Aorta (tissue), 5 donors: ENCODE measurements around the gene SPTBN4. TPM values are rescaled to one million over a fixed set of nuclear protein-coding genes. Genes with fewer than 3 reads are reported as not detected.

Source experiments
- ATAC-seq: fragments of 200-7000 bp; cut with Tn5 transposase; one replicate; pipeline ENCODE4 v1.9.1; 2022; ENCODE audit warnings: moderate library complexity; ENCODE audit not compliant: low FRiP score
- DNase-seq, 2 donors: peaks; one replicate each; pipeline ENCODE4 v3.0.0-alpha.2; 2020
- H3K27ac ChIP-seq, 2 donors: one replicate each; pipeline ENCODE4 v1.5.1; 2013; ENCODE audit warnings: low read length in 2 of 2, mild to moderate bottlenecking in 2 of 2, moderate library complexity in 2 of 2, control low read depth in 1 of 2, inconsistent platforms in 1 of 2, low read depth in 1 of 2
- H3K27me3 ChIP-seq, 2 donors: one replicate each; pipeline ENCODE4 v1.6.1; 2013; ENCODE audit warnings: control low read depth in 1 of 2, low read length in 1 of 2, mild to moderate bottlenecking in 1 of 2, moderate library complexity in 1 of 2; ENCODE audit not compliant: insufficient read depth in 2 of 2, control insufficient read depth in 1 of 2
- H3K36me3 ChIP-seq, 2 donors: one replicate each; pipeline ENCODE4 v1.6.1; 2013; ENCODE audit warnings: control low read depth in 1 of 2, low read length in 1 of 2, mild to moderate bottlenecking in 1 of 2; ENCODE audit not compliant: insufficient read depth in 2 of 2, control insufficient read depth in 1 of 2
- H3K4me1 ChIP-seq, 2 donors: one replicate each; pipeline ENCODE4 v1.6.1; 2013; ENCODE audit warnings: low read length in 2 of 2, control low read depth in 1 of 2, mild to moderate bottlenecking in 1 of 2, moderate library complexity in 1 of 2; ENCODE audit not compliant: insufficient read depth in 2 of 2, control insufficient read depth in 1 of 2
- H3K4me3 ChIP-seq, 2 donors: one replicate each; pipeline ENCODE4 v1.5.1; 2013; ENCODE audit warnings: low read length in 2 of 2, control low read depth in 1 of 2, mild to moderate bottlenecking in 1 of 2
- H3K9me3 ChIP-seq: one replicate; pipeline ENCODE4 v1.6.1; 2013; ENCODE audit warnings: mild to moderate bottlenecking, low read length; ENCODE audit not compliant: control insufficient read depth
- WGBS, 2 donors: extraction: QIAGEN DNeasy Blood & Tissue Kit; methylation state at CpG; one replicate each; pipeline ENCODE4 v1.1.7; 2013; 5-methylcytosine and 5-hydroxymethylcytosine counted together
- intact Hi-C, 2 donors: fragments of 100-400 bp; cut with DNase I; formaldehyde crosslinking; loops; one replicate each; pipeline versions ENCODE4 v1.14.2 to v1.15.0; 2022
- polyA plus RNA-seq, 2 donors: library from polyadenylated mRNA; stranded (reverse); fragments of 200-250 nt; gene quantifications; one replicate each; pipeline ENCODE4 v1.2.3, GENCODE V29; 2013
- total RNA-seq, 2 donors: library from RNA; stranded (reverse); fragmentation: NEBNext Ultra II Directional; extraction: Animal tissue kit (Norgen Biotek cat#: 25700); gene quantifications; one replicate each; pipeline ENCODE4 v1.2.1, GENCODE V29; 2021
- donor health status: healthy with polysubstance abuse.
- donor health status: Bipolar disorder and iron deficiency.
- donor health status: DM: no; HTN: no; CAD: no.
- donor health status: DM: no; HTN: no; CAD: no.
- donor health status: DM: yes; HTN: yes; CAD: no.

Gene SPTBN4
- total and polyA plus RNA-seq, 4 donors, result 0.25 to 4.1 (median 2.5) TPM

- Histone ChIP-seq H3K9me3 (no peaks in the 10 kb centered on the region), H3K4me1 (no peaks in the 10 kb centered on the region)
- 44 to 50% methylated on average over 47 to 50 of the region's 50 CpGs for WGBS, 2 donors
These were observed 143.0 kb downstream of the SPTBN4 start for GRCh38 chr19:40609561-40610395.

GRCh38 chr19:40610396-40611064 is 143.7 kb downstream of the SPTBN4 start:
- no peaks in the 10 kb centered on the region for H3K36me3 ChIP-seq
- intact Hi-C loops, result no loop called here
- peak; percentile 85 to 86 for DNase-seq
- WGBS, 2 donors, result 11 to 15% methylated on average over 29 of the region's 29 CpGs
- no peaks in the 10 kb centered on the region for H3K4me1 ChIP-seq
- no peaks in the 10 kb centered on the region for H3K27me3 ChIP-seq
- no peak overlapping the region for H3K4me3 ChIP-seq
- H3K27ac ChIP-seq, result peak overlapping the region in 1 of 2 donors; percentile 49
- no peaks in the 10 kb centered on the region for H3K9me3 ChIP-seq
- ATAC-seq, result peak; percentile 9

More at GRCh38 chr19:40609561-40610395, 143.0 kb downstream of the SPTBN4 start:
- intact Hi-C loops, result loop anchor here in 1 of 2 donors (10.0 kb wide), 1 partner anchor 145 kb away; the partner anchor contains the start of genes BLVRB and SPTBN4
- H3K4me3 ChIP-seq, result no peak overlapping the region
- peak; percentile 93 to 95 for DNase-seq
- peak overlapping the region in 1 of 2 donors; percentile 49 for H3K27ac ChIP-seq
- no peaks in the 10 kb centered on the region for H3K27me3 ChIP-seq
- ATAC-seq, result peak; percentile 69
- no peaks in the 10 kb centered on the region for H3K36me3 ChIP-seq

GRCh38 chr19:40611096-40611495 is 144.3 kb downstream of the SPTBN4 start:
- no peak overlapping the region for H3K4me3 ChIP-seq
- ATAC-seq, result no peak
- 81 to 83% methylated on average over 15 of the region's 15 CpGs for WGBS, 2 donors

GRCh38 chr19:40611900-40612698 is 145.3 kb downstream of the SPTBN4 start:
- DNase-seq (no peak), ATAC-seq (no peak)
- Histone ChIP-seq H3K27me3 (no peaks in the 10 kb centered on the region), H3K36me3 (no peaks in the 10 kb centered on the region), H3K4me1 (no peaks in the 10 kb centered on the region), H3K4me3 (no peak overlapping the region), H3K9me3 (no peaks in the 10 kb centered on the region), H3K27ac (no peak overlapping the region)
- WGBS, 2 donors, result 92 to 94% methylated on average over 10 of the region's 10 CpGs
- intact Hi-C loops, result no loop called here

More at GRCh38 chr19:40611096-40611495, 144.3 kb downstream of the SPTBN4 start:
- peak in 1 of 2 donors; percentile 66 for DNase-seq
- Histone ChIP-seq H3K36me3 (no peaks in the 10 kb centered on the region), H3K27ac (no peak overlapping the region), H3K4me1 (no peaks in the 10 kb centered on the region), H3K9me3 (no peaks in the 10 kb centered on the region), H3K27me3 (no peaks in the 10 kb centered on the region)
- intact Hi-C loops, result no loop called here

DNA sequence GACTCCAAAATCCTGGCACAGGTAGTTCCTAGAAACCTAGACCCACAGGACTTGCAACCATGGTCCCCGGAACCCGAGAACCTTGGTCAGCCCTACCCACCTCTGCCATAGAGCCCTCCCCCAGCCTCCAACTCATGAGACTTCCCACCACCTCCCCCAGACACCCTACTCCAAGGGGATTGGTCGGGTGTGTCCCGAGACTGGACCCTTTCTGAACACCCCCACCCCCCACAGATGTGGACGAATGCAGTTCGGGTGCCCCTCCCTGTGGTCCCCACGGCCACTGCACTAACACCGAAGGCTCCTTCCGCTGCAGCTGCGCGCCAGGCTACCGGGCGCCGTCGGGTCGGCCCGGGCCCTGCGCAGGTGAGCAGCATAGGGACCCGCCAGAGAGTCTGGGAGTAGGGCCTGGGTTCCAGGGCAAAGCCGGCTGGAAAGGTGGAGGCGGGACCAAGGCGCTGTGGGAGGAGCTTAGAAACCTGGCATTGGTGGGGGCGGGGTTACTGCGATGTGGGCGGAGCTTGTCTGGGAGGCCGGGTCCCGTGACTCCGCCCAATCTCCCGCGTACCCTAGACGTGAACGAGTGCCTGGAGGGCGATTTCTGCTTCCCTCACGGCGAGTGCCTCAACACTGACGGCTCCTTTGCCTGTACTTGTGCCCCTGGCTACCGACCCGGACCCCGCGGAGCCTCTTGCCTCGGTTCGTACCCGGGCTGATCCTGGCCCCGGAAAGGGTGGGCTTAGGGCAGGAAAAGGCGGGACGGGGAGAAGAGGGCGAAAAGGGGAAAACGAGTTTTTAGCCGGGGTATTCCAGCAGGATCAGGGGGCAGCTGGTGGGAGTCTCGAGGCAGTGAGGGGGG is 146.3 kb downstream of the SPTBN4 start:
- intact Hi-C loops, result no loop called here
- Histone ChIP-seq H3K27me3 (no peaks in the 10 kb centered on the region), H3K36me3 (no peaks in the 10 kb centered on the region), H3K9me3 (no peaks in the 10 kb centered on the region), H3K27ac (no peak overlapping the region), H3K4me3 (no peak overlapping the region), H3K4me1 (no peaks in the 10 kb centered on the region)
- ATAC-seq, result no peak
- DNase-seq, result peak in 1 of 2 donors; percentile 74
- WGBS, 2 donors, result 68 to 71% methylated on average over 50 of the region's 50 CpGs

DNA sequence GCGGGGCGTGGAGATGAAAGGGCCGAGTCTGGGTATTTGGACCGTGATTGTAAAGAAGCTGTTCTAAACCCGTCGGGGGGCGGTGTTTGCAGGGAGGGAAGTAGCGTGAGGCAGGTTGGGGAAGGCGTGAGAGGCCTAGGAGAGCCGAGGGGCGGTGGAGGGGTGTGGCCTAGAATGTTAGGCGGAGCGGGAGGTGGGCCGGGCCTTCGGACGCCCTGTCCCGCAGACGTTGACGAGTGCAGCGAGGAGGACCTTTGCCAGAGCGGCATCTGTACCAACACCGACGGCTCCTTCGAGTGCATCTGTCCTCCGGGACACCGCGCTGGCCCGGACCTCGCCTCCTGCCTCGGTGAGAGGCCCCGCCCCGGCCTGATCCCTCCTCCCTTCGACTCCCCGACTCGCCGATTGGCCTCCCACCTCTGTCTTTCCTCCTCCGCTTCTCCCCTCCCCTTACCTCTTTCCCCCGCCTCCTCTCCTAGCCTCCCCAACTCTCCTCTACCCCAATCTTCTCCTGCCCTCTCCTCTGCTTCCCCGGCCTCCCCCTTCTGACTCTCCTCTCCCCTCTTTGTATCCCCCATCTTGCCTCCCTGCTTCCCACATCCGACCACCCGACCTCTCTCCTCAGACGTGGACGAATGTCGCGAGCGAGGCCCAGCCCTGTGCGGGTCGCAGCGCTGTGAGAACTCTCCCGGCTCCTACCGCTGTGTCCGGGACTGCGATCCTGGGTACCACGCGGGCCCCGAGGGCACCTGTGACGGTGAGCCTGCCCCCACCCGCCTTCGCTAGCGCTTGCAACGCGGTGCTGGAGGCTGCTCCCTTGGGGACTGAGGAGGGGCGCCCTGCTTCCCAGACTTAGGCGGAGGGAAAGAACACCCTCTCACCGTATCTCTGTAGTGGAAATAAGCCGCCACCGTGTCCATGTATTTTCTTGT is 147.2 kb downstream of the SPTBN4 start:
- intact Hi-C loops, result no loop called here
- ATAC-seq, result peak; percentile 66

DNA sequence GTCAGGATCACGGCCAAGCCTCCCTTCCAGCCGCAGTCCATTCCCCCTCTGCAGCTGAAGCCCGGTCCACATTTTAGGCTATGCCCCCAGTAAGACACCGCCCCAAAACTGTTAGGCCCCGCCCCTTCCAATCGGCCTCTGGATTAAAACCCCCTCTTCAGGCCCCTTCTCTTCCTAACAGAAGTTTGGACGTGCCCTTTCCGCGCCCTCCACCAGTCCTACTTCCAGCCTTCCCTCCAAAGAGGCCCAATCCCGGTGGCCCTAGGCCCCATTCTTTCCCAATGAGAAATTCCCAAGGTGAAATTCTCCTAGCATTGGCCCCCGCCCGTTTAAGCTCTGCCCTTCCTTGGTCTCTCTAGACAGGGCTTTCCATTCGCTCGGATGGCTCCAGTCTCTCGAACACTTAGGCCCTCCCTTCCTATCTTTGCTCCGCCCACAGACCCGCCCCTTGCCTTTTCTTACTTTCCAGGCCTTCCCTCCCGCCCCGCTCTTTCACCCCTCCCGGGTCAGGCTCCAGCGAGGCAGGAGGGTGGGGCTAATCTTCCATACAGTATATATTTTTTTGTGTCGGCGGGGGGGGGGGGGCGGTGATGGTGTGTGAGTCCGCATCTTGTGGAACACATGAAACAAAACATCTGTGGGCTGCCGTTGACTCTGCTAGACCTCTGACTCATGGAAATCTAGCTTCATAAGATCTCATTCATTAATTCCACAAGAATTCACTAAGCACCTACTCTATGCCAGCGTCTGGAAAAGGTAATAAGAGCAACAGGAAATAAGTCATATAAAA is 148.0 kb downstream of the SPTBN4 start:
- Histone ChIP-seq H3K9me3 (no peaks in the 10 kb centered on the region), H3K4me3 (no peak overlapping the region), H3K36me3 (peaks cover 0 to 2% of the 10 kb centered on the region in 2 donors), H3K4me1 (no peaks in the 10 kb centered on the region), H3K27ac (no peak overlapping the region), H3K27me3 (no peaks in the 10 kb centered on the region)
- WGBS, 2 donors, result 64 to 66% methylated on average over 27 of the region's 27 CpGs
- intact Hi-C loops, result no loop called here
- ATAC-seq, result peak; percentile 56
- DNase-seq, result peak; percentile 90 to 91

More for the DNA sequence above, 147.2 kb downstream of the SPTBN4 start:
- no peaks in the 10 kb centered on the region for H3K36me3 ChIP-seq
- DNase-seq, result peak; percentile 89
- H3K4me1 ChIP-seq, result no peaks in the 10 kb centered on the region
- H3K4me3 ChIP-seq, result no peak overlapping the region
- H3K27ac ChIP-seq, result no peak overlapping the region
- no peaks in the 10 kb centered on the region for H3K27me3 ChIP-seq
- no peaks in the 10 kb centered on the region for H3K9me3 ChIP-seq
- whole genome bisulfite sequencing, 2 donors, result 79 to 85% methylated on average over 65 to 67 of the region's 67 CpGs
